ENCODE measurements around the gene SOX15.
"Not testable (repeated sequence)": the region's sequence is repeated elsewhere in the genome, so short reads cannot be mapped to it uniquely, and the experiment has no call there.

The SOX15 gene

DNA sequence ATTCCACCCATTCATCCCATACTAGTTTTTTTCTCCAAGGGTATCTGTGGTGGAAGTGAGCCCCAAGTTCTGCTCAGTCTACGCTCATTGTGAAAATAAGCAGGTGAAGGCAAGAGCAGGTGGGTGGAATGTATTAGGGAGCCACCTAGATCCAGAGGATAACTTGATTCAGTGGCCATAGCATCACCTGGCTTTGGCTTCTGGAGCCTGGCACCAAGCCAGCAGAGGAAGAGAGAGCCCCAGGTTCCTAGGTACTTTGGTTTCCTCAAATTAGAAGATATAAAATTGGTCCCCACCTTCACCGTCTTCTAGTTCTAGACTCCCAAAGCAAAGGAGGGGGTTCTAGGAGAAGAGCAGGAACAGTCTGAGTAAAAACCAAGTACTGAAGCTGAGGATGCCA, 20.7 kb upstream of the SOX15 start:
- no peak for DNase-seq (ENCODE audit: low spot score)

DNA sequence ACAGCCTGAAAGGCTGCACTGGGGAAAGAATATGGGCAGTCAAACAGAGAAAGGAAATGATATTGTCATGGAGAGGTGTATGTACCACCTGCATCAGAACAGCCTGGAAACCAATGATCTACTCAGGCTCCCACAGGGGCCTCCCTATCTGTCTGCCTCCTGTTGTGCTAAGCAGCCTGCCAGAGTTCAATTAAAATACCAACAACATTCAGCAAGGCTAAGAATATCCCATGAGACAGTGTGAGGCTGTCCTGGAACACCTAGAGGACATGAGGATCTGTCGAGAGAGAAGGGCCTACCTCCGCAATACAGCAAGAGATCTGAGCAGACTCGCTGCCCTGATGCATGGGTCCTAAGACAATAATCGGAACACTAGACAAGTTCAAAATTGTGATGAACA, 16.4 kb upstream of the SOX15 start:
- no peak for DNase-seq (ENCODE audit: low spot score)

DNA sequence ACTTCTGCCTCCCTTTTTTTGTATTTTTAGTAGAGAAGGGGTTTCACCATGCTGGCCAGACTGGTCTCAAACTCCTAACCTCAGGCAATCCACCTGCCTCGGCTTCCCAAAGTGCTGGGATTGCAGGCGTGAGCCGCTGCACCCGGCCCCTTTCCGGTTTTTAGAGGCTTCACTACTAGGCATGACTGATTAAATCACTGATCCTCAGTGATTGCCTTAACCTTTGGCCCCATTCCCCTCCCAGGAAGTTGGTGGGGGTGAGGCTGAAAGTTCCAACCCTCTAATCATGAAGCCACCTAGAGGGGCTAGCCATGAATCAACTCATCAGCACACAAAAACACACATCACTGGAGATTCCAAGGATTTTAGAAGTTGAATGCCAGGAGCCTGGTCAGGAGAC, 7.7 kb upstream of the SOX15 start:
- DNase-seq (ENCODE audit: low spot score): not testable (repeated sequence)

DNA sequence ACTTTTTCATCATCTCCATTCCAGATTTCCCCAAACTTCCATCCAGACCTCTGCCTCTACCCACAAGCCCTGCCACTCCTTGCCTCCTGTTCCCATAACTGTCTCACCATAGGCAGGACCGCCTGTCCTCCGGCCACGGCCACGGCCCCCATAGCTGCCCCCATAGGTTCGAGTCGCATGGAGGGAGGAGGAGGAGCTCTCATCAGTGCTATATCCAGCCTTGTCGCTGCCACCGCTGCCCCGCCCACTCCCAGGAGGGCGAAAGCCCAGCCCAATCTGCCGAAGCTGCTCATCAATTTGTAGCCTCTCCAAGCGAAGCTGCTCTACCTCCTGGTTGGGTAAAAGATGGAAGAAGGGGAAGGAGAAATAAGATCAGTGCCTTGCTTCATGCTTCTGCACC, 3.4 kb upstream of the SOX15 start:
- no peak for DNase-seq (ENCODE audit: low spot score)

DNA sequence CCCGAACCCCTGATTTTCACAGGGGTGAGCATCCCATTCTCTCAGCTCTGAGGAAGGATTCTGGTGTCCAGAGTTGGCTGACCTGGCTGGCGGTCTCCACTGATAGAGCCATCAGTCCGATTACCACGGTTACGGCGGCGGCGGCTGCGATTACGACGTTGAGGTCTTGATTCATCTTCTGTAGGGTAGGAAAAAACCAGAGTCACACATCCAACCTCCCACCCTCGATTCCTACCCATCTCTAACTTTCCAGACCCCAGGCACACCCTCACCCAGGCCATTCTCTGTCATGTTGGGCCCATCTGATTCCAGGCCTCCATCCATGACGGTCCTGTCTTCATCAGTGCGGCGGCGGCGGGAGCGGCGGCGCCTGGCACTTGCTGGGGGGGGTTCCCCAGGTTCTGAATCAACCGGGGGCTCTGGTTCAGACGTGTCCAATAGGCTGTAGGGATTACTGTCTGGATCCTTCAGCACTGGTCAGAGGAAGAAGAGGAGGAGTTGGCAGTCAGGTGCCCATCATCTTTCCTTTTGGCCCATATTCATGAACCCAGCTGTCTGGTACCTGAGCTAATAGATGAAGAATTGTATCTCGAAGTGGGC, 2.6 kb upstream of the SOX15 start:
- DNase-seq (ENCODE audit: low spot score): no peak

DNA sequence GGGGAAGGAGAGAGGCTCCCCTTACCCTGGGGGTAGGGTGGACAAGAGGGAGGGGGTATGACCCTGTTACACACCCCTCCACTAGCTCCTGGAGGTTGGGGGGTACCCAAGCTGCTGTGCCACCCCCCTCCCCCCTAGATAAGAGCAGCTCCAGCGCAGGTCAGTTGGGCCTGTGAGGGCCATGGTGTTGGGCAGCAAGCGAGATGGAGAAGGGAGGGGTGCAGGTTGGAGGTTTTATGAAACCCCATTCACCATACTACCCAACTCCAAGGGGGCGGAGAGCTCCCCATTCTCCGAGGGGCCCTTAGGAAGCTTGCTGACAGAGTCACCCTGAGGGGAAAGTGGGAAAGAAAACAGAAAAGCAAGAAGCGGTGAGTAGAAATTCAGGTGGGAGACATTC, 1.7 kb upstream of the SOX15 start:
- DNase-seq (ENCODE audit: low spot score): no peak

DNA sequence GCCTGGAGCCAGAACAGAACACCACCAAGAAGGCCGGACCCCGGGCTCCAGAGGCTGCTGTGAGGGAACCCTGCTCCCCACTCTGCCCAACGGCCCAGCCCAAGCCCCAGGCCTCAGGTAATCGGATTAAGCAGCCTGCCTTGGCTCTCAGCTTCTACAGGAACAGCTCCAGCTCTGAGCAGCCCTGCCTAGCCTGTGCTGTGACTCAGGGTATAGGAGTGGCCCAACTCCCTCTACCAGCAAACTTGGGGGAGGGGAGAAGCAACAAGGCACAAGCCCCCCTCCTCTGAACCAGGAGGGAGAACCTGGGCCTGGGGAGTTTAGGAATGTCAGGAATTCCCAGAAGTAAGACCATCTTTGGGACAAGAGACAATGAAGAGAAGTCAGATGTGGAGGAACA, 849 bp upstream of the SOX15 start:
- DNase-seq (ENCODE audit: low spot score): peak; percentile 79

DNA sequence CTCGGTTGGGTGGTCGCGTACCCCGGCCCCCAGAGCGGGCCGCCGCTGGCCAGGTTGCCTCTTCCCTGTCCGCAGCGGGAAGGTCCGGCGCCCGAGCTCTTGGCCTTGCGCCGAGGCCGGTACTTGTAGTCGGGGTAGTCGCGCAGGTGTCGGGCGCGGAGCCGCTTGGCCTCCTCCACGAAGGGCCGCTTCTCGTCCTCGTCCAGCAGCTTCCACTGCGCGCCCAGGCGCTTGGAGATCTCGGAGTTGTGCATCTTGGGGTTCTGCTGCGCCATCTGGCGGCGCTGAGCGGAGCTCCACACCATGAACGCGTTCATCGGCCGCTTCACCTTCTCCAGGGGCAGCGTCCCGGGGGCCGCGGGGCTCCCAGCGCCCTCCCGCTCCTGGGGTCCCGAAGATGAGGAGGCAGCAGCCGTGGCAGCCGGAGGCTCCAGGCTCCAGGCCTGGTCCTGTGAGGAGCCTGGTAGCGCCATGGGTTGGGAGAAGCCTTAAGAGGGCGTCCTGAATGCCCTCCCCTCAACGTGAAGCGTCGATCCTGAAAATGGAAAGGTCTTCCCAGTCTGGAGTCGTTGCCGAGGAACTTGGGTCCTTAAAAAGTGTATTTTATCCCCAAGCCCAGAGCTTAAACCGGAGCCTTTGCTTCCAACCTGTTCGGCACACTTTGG, 558 bp downstream of the SOX15 start:
- DNase-seq (ENCODE audit: low spot score): peak; percentile 89

DNA sequence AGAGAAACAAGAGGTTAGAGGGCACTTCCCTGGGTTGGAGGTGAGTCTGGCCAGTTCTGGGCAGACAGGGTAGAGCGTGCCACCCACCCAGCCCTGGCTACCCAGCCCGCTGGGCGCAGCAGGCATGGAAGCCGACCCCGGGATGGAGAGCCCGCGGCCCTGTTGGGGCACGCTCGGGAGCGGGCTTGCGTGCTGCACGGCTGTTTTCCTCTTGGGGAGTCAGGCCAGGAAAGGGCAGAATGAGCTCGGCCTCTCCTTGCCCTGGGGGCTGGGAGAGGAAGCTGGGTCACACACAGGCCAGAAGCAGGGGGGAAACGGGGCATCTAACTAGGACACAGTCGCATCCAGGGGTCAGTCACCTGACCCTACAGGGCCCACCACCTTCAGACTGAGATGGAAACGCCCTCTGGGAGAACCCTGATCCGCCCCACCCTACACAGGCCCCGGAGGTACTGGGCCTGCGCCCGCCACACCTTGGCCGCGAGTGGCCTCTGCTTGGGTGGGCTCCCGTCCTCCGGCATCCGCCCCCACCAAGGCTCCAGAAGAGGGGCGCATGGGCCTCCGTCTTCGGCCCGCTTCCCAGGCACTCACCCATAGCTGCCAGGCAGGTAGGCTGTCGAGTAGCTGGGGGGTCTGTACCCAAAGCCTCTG, 1.2 kb downstream of the SOX15 start:
- no peak for DNase-seq (ENCODE audit: low spot score)

DNA sequence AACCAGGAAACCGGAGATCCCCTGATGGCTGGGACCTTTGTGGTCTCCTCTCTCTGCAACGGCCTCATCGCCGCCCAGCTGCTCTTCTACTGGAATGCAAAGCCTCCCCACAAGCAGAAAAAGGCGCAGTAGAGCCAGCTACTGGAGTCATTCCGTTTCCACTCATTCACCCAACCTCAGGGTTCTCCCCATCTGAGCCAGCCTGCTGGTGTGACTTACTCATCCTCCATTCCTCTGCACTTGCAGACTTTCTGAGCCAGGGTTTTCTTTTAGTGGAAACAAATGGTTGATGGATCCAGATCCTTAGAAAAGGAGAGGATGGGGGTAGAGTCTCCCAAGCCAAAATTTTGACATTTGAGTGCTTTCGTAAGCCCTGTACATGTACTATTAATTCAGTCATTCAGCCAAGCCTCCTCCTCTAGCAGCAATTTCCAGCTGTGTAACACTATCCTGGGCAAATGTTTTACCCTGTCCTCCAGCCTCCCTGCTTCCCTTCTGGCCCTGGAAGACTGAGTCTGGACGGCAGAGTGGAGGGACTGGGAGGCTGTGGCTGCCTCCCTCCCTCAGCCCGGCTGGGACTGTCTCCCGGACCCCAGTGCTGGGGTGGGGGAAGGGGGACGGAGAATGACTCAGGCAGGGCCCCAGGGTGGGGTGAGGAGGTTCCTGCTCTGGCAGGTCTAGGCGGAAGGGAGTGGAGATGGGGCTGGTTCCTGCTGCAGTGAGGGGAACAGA, 2.3 kb downstream of the SOX15 start:
- DNase-seq (ENCODE audit: low spot score): peak; percentile 94

DNA sequence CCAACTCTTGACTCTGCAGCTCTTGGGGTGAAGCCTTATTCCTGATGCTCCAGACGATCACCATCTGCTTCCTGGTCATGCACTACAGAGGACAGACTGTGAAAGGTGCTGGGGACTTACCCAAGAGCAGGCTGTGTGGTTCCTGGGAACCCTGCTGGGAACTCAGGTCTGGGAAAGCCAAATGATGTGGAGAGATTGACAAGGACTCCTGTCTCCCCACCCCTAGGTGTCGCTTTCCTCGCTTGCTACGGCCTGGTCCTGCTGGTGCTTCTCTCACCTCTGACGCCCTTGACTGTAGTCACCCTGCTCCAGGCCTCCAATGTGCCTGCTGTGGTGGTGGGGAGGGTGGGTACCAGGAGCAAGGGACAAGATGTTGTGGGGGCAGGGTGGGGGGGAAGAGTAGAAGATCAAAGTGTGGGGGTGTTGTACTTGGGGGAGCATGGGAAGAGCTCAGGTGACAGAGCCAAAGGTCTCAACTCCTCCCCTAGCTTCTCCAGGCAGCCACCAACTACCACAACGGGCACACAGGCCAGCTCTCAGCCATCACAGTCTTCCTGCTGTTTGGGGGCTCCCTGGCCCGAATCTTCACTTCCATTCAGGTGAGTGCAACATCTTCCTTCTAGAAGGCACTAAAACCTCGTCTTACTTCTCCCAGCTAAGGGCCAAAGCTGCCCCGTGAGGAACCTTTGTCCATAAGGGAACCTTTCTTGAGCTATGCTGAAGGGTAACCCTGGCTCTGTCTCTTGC, 3.0 kb downstream of the SOX15 start:
- DNase-seq (ENCODE audit: low spot score): no peak

DNA sequence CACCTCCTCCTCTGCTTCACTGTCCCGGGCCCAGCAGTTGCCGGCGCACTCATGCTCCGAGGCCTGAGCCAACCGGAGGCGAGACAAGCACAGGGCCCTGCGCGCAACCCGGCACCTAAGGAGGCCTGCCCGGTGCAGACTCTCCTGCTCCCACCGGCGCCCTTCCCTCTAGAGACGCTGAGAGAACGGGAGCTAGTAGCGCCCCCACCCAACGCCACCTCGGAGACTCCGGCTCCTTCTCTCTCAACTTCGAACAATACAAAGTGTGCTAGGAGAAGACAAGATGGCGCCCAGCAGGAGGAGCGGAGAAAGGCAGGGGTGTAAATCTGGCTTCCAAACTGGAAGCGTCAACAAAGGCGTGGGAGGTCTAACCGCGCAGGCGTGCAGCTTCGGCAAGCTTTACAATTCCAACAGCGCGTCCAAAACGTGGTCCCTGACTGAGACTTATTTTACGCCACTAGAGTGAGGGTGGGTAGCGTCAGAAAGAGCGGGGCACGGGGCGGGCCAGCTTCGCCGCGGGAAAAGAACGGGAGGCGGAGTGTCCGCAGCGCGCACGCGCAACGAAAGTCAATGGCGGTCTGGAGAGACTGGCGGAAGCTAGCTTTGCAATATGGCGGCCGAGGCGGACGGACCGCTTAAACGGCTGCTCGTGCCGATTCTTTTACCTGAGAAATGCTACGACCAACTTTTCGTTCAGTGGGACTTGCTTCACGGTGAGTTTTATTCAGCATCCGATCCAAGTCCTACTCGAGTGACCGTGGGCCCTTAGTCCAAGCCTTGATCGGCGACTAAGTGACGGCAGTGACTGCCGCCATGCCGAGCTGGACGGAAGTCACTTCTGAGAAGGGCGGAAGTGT, 6.4 kb downstream of the SOX15 start, which contains the start of gene MPDU1:
MPDU1 (plus strand) TSS at position 600 of the 857 bp plus-strand sequence; CDS start at position 611, 11 bp downstream.
- DNase-seq (ENCODE audit: low spot score): peak; percentile 94

DNA sequence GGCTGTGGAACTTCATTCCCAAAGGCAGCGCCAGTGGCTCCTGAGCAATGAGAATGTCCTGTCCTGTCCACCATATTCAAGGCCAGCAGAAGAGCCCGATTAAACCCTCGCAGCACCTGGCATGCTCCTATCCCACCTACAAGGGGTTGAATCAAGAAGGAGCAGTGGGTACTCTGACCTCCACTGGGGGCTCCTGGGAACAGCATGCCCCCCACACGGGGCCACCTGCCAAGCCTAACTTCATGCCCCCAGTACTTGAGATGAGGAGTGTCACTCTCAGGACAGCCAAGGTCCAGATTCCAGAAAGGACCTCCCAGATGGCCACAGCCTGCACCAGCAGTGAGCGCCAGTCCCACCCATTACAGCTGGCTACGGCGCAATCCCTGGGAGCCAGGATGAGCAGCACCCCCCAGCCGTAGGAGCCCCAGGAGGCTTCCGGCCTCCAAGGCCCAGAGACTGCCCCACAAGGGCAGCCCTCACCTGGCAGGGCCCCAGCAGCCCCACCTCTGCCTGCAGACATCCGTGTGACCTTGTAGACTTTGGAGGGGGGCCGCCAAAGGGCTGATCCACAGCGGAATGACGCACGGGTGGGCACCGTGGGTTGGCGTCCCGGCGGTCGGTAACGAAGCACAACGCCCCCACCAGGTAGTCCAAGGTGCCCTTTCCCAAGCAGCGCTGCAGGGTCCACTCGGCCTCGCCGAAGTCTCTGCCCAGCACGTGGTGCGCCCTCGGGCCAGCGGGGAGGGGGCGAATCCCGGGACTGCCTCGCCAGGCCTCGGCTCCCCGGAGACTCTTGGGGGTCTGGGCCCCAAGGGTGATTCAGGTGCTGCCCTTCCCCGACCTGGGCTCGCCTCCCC, 7.3 kb downstream of the SOX15 start:
- DNase-seq (ENCODE audit: low spot score): no peak

DNA sequence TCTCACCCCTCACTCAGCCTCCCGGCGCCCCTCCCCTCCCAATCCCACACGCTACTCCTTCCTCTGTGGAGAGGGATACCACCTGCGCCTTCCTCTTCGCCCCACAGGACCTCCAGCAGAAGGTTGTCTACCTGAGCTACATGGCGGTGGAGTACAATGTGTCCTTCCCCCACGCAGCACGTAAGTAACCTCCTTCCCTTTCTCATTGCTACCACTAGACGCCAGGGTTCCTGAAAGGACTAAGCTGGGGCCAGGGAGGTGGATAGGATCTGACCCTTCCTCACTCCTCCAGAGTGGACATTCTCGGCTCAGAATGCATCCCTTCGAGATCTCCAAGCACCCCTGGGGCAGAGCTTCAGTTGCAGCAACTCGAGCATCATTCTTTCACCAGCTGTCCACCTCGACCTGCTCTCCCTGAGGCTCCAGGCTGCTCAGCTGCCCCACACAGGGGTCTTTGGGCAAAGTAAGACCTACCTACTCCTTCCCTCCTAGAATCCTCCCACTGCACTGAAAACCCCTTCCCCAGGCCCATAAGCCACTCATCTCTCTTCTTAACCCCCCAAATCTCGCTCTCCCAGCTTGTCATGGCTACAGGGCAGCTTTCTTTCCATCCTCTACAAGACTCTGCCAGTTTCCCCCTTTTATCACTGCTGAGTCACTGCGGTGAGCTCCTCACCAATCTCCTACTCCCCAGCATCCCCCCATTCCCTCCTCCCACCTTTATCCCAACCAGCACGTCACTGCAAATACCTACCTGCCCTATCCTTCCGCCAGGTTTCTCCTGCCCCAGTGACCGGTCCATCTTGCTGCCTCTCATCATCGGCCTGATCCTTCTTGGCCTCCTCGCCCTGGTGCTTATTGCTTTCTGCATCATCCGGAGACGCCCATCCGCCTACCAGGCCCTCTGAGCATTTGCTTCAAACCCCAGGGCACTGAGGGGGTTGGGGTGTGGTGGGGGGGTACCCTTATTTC, 9.0 kb downstream of the SOX15 start:
- DNase-seq (ENCODE audit: low spot score): no peak

DNA sequence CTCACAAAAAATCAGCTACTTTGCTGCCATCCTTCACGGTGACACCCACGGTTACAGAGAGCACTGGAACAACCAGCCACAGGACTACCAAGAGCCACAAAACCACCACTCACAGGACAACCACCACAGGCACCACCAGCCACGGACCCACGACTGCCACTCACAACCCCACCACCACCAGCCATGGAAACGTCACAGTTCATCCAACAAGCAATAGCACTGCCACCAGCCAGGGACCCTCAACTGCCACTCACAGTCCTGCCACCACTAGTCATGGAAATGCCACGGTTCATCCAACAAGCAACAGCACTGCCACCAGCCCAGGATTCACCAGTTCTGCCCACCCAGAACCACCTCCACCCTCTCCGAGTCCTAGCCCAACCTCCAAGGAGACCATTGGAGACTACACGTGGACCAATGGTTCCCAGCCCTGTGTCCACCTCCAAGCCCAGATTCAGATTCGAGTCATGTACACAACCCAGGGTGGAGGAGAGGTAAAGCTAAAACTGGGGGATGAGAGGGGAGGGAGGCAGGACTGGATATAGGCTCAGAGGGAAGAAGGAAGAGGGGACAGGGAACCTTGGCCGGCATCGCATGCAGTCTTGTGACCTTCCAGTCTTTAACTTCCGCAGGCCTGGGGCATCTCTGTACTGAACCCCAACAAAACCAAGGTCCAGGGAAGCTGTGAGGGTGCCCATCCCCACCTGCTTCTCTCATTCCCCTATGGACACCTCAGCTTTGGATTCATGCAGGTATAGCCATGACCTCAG, 9.9 kb downstream of the SOX15 start:
- no peak for DNase-seq (ENCODE audit: low spot score)

DNA sequence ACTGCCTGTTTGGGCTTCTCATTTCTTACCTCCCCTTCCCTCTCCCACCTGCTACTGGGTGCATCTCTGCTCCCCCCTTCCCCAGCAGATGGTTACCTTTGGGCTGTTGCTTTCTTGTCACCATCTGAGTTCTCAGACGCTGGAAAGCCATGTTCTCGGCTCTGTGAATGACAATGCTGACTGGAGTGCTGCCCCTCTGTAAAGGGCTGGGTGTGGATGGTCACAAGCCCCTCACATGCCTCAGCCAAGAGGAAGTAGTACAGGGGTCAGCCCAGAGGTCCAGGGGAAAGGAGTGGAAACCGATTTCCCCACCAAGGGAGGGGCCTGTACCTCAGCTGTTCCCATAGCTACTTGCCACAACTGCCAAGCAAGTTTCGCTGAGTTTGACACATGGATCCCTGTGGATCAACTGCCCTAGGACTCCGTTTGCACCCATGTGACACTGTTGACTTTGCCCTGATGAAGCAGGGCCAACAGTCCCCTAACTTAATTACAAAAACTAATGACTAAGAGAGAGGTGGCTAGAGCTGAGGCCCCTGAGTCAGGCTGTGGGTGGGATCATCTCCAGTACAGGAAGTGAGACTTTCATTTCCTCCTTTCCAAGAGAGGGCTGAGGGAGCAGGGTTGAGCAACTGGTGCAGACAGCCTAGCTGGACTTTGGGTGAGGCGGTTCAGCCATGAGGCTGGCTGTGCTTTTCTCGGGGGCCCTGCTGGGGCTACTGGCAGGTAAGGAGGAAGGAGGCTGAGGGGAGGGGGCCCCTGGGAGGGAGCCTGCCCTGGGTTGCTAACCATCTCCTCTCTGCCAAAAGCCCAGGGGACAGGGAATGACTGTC, 10.7 kb downstream of the SOX15 start, which contains the start of gene CD68:
CD68 (plus strand) TSS at position 638 of the 833 bp plus-strand sequence; CDS start at position 678, 40 bp downstream.
- DNase-seq (ENCODE audit: low spot score): peak; percentile 94
